Measurements from ENCODE around the gene FOXK1. TPM values are rescaled to one million over a fixed set of nuclear protein-coding genes. Genes with fewer than 3 reads are reported as not detected.
A peak's percentile ranks its signal among the peaks of the same experiment; 100 is the strongest.

The FOXK1 gene
- polyA plus RNA-seq, 1 experiment, result 3.4 TPM

GRCh38 chr7:4714161-4714700, 32.1 kb downstream of the FOXK1 start:
- no peak for DNase-seq (ENCODE audit: low read depth, low spot score)

GRCh38 chr7:4714767-4715409, 32.8 kb downstream of the FOXK1 start:
- TF ChIP-seq CTCF (IDR thresholded peaks at IDR 0.05; ENCODE audit: low read depth, low read length), result no peak
- DNase-seq (ENCODE audit: low read depth, low spot score), result no peak
- Histone ChIP-seq H3K4me3 (ENCODE audit: low read depth, low read length) (peak overlapping the region; percentile 39), H3K27ac (ENCODE audit: low read depth, low read length) (peak overlapping the region; percentile 65), H3K27me3 (ENCODE audit: control insufficient read depth, insufficient read depth, low read length) (no peaks in the 10 kb centered on the region), H3K9me3 (ENCODE audit: control insufficient read depth, insufficient read depth, low read length) (peaks cover 23% of the 10 kb centered on the region; the same call in 1 of the 2 replicates)
- ChIA-PET CTCF (no interaction called here), POLR2A (interaction anchor here (0.7 to 1.6 kb wide), 6 partner anchors 14 to 61 kb away, joined by 3 to 8 read pairs (median 4); partner anchors contain the start of gene AP5Z1)

More at GRCh38 chr7:4714161-4714700, 32.1 kb downstream of the FOXK1 start:
- POLR2A ChIA-PET, result interaction anchor here (1.6 kb wide), 1 partner anchor 62 kb away, joined by 8 read pairs; the partner anchor contains the start of gene AP5Z1
- CTCF ChIA-PET, result no interaction called here
- Histone ChIP-seq H3K27ac (ENCODE audit: low read depth, low read length) (no peak overlapping the region), H3K27me3 (ENCODE audit: control insufficient read depth, insufficient read depth, low read length) (no peaks in the 10 kb centered on the region), H3K9me3 (ENCODE audit: control insufficient read depth, insufficient read depth, low read length) (peaks cover 25% of the 10 kb centered on the region; the same call in 1 of the 2 replicates), H3K4me3 (ENCODE audit: low read depth, low read length) (no peak overlapping the region)
- TF ChIP-seq CTCF (IDR thresholded peaks at IDR 0.05; ENCODE audit: low read depth, low read length), result no peak

- CTCF ChIA-PET, result no interaction called here
- Histone ChIP-seq H3K9me3 (ENCODE audit: control insufficient read depth, insufficient read depth, low read length) (peaks cover 23% of the 10 kb centered on the region; the same call in 1 of the 2 replicates), H3K27me3 (ENCODE audit: control insufficient read depth, insufficient read depth, low read length) (no peaks in the 10 kb centered on the region), H3K4me3 (ENCODE audit: low read depth, low read length) (peak overlapping the region; percentile 39), H3K27ac (ENCODE audit: low read depth, low read length) (peak overlapping the region; percentile 65)
- TF ChIP-seq CTCF (IDR thresholded peaks at IDR 0.05; ENCODE audit: low read depth, low read length), result no peak
- peak; percentile 62 for DNase-seq (ENCODE audit: low read depth, low spot score)
- POLR2A ChIA-PET, result interaction anchor here (0.7 to 1.6 kb wide), 6 partner anchors 14 to 60 kb away, joined by 3 to 8 read pairs (median 4); partner anchors contain the start of gene AP5Z1
Measured at GRCh38 chr7:4715410-4715776, 33.3 kb downstream of the FOXK1 start.

- Histone ChIP-seq H3K27me3 (ENCODE audit: control insufficient read depth, insufficient read depth, low read length) (no peaks in the 10 kb centered on the region), H3K4me3 (ENCODE audit: low read depth, low read length) (no peak overlapping the region), H3K27ac (ENCODE audit: low read depth, low read length) (no peak overlapping the region), H3K9me3 (ENCODE audit: control insufficient read depth, insufficient read depth, low read length) (peaks cover 10% of the 10 kb centered on the region; the same call in 1 of the 2 replicates)
- no peak for DNase-seq (ENCODE audit: low read depth, low spot score)
- ChIA-PET POLR2A (no interaction called here), CTCF (interaction anchor here (0.8 kb wide), 1 partner anchor 51 kb away, joined by 5 read pairs; no protein-coding TSS in a partner anchor)
- no peak for TF ChIP-seq CTCF (IDR thresholded peaks at IDR 0.05; ENCODE audit: low read depth, low read length)
Measured at GRCh38 chr7:4716946-4717795, 35.1 kb downstream of the FOXK1 start.
